ENCODE results near the gene INTS3. TPM values are rescaled to one million over a fixed set of nuclear protein-coding genes. Genes with fewer than 3 reads are reported as not detected.

Gene INTS3
- total RNA-seq, 2 donors from 2014 or later, result 21.8 to 26.7 TPM

GRCh38 chr1:153795934-153796785 is 68.3 kb downstream of the INTS3 start:
- H3K4me3 ChIP-seq, result no peak overlapping the region
- no peaks in the 10 kb centered on the region for H3K9me3 ChIP-seq
- no peak for DNase-seq (ENCODE audit: low spot score)

GRCh38 chr1:153796786-153797659 is 69.2 kb downstream of the INTS3 start:
- no peak overlapping the region for H3K27ac ChIP-seq
- H3K36me3 ChIP-seq, result no peaks in the 10 kb centered on the region
- H3K4me1 ChIP-seq, result no peaks in the 10 kb centered on the region
- TF ChIP-seq, protein P1, sequence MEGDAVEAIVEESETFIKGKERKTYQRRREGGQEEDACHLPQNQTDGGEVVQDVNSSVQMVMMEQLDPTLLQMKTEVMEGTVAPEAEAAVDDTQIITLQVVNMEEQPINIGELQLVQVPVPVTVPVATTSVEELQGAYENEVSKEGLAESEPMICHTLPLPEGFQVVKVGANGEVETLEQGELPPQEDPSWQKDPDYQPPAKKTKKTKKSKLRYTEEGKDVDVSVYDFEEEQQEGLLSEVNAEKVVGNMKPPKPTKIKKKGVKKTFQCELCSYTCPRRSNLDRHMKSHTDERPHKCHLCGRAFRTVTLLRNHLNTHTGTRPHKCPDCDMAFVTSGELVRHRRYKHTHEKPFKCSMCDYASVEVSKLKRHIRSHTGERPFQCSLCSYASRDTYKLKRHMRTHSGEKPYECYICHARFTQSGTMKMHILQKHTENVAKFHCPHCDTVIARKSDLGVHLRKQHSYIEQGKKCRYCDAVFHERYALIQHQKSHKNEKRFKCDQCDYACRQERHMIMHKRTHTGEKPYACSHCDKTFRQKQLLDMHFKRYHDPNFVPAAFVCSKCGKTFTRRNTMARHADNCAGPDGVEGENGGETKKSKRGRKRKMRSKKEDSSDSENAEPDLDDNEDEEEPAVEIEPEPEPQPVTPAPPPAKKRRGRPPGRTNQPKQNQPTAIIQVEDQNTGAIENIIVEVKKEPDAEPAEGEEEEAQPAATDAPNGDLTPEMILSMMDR (IDR thresholded peaks at IDR 0.05), result peak; percentile 85 to 94
- H3K9me3 ChIP-seq, result no peaks in the 10 kb centered on the region
- H3K27me3 ChIP-seq, result no peaks in the 10 kb centered on the region
- peak; percentile 90 for DNase-seq (ENCODE audit: low spot score)
- H3K4me3 ChIP-seq, result no peak overlapping the region

More at GRCh38 chr1:153795934-153796785, 68.3 kb downstream of the INTS3 start:
- Histone ChIP-seq H3K27ac (no peak overlapping the region), H3K4me1 (no peaks in the 10 kb centered on the region), H3K36me3 (no peaks in the 10 kb centered on the region), H3K27me3 (no peaks in the 10 kb centered on the region)
- TF ChIP-seq, protein P1 (IDR thresholded peaks at IDR 0.05), result no peak

GRCh38 chr1:153798468-153798780 is 70.6 kb downstream of the INTS3 start:
- no peak overlapping the region for H3K4me3 ChIP-seq
- H3K27me3 ChIP-seq, result no peaks in the 10 kb centered on the region
- no peaks in the 10 kb centered on the region for H3K9me3 ChIP-seq
- peaks cover 0 to 4% of the 10 kb centered on the region in 2 donors for H3K4me1 ChIP-seq
- no peaks in the 10 kb centered on the region for H3K36me3 ChIP-seq
- no peak for DNase-seq (ENCODE audit: low spot score)
- TF ChIP-seq, protein P1 (IDR thresholded peaks at IDR 0.05), result no peak
- H3K27ac ChIP-seq, result no peak overlapping the region

DNA sequence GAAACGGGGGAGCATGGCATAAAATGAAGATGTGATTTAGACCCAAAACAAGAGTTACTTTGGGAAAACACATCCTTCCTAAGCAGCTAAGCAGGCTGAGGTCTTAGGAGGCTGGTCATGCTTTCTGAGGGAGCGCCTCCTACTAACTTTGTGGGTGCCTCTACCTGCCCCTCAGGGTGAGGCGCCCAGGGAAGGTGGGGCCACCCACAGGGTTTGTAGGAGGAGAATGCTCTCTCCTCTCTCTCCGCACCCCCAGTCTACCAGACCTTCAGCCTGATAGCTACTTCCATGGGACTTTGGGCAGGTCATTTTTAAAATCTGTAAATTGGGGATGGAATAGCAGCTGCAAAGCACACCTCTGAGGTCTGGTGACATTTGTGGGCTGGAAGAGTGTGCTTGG is 71.2 kb downstream of the INTS3 start:
- TF ChIP-seq, protein P1 (IDR thresholded peaks at IDR 0.05), result no peak
- H3K36me3 ChIP-seq, result no peaks in the 10 kb centered on the region
- no peak overlapping the region for H3K27ac ChIP-seq
- no peak overlapping the region for H3K4me3 ChIP-seq
- no peak for DNase-seq (ENCODE audit: low spot score)
- H3K9me3 ChIP-seq, result no peaks in the 10 kb centered on the region
- peaks cover 0 to 10% of the 10 kb centered on the region in 2 donors for H3K4me1 ChIP-seq
- no peaks in the 10 kb centered on the region for H3K27me3 ChIP-seq

- no peaks in the 10 kb centered on the region for H3K9me3 ChIP-seq
- peaks cover 0 to 16% of the 10 kb centered on the region in 2 donors for H3K4me1 ChIP-seq
- H3K27ac ChIP-seq, result no peak overlapping the region
- H3K4me3 ChIP-seq, result no peak overlapping the region
- TF ChIP-seq, protein P1 (IDR thresholded peaks at IDR 0.05), result no peak
- no peaks in the 10 kb centered on the region for H3K27me3 ChIP-seq
- no peaks in the 10 kb centered on the region for H3K36me3 ChIP-seq
- no peak for DNase-seq (ENCODE audit: low spot score)
Observed at GRCh38 chr1:153799566-153800465, 72.0 kb downstream of the INTS3 start.

Measured in right atrium auricular region (tissue), 2 donors.